ENCODE results near the gene SH2D6.

GRCh38 chr2:85368921-85369320 is 49.6 kb upstream of the SH2D6 start:
- TF ChIP-seq EZH2phosphoT487 (IDR thresholded peaks at IDR 0.05; ENCODE audit: low read length) (no peak), CTCF (IDR thresholded peaks at IDR 0.05; ENCODE audit: low read length) (no peak)

All from MM.1S (cell line).